GM21786 (cell line): ENCODE data around the gene C21orf91.

Experiments used
- ATAC-seq: cut with Tn5 transposase; IDR thresholded peaks from one replicate; pipeline ENCODE4 v1.9.1; 2021; ENCODE audit not compliant: unreplicated experiment

Gene C21orf91

GRCh38 chr21:17819114-17819876 is at the start of gene C21orf91:
Gene C21orf91 (minus strand): TSS chr21:17819356. CDS start chr21:17818318, 1,038 bp downstream.
- peak; percentile 84 for ATAC-seq

GRCh38 chr21:17866590-17866989 is 47.4 kb upstream of the C21orf91 start:
- ATAC-seq, result no peak

- ATAC-seq, result no peak
Measured at GRCh38 chr21:17859661-17860060, 40.5 kb upstream of the C21orf91 start.

- no peak for ATAC-seq
Measured at GRCh38 chr21:17858747-17859146, 39.6 kb upstream of the C21orf91 start.

GRCh38 chr21:17854745-17855144 is 35.6 kb upstream of the C21orf91 start:
- ATAC-seq, result no peak

GRCh38 chr21:17853393-17854275 is 34.5 kb upstream of the C21orf91 start:
- no peak for ATAC-seq

- ATAC-seq, result peak; percentile 92
Measured at GRCh38 chr21:17848228-17848627, 29.1 kb upstream of the C21orf91 start.

GRCh38 chr21:17841103-17841502 is 21.9 kb upstream of the C21orf91 start:
- ATAC-seq, result no peak

- peak; percentile 64 for ATAC-seq
Measured at GRCh38 chr21:17834639-17835354, 15.6 kb upstream of the C21orf91 start.

GRCh38 chr21:17829472-17829871 is 10.3 kb upstream of the C21orf91 start:
- ATAC-seq, result no peak

GRCh38 chr21:17828223-17828622 is 9.1 kb upstream of the C21orf91 start:
- no peak for ATAC-seq

- ATAC-seq, result no peak
Measured at GRCh38 chr21:17823846-17824245, 4.7 kb upstream of the C21orf91 start.

GRCh38 chr21:17821121-17821520 is 2.0 kb upstream of the C21orf91 start:
- ATAC-seq, result no peak

GRCh38 chr21:17819877-17820229 is 697 bp upstream of the C21orf91 start:
- ATAC-seq, result peak; percentile 67

GRCh38 chr21:17818186-17819113 is 706 bp downstream of the C21orf91 start:
- ATAC-seq, result peak; percentile 12

GRCh38 chr21:17813353-17813752 is 5.8 kb downstream of the C21orf91 start:
- ATAC-seq, result no peak

GRCh38 chr21:17805966-17806365 is 13.2 kb downstream of the C21orf91 start:
- ATAC-seq, result no peak

- ATAC-seq, result no peak
Measured at GRCh38 chr21:17803536-17803935, 15.6 kb downstream of the C21orf91 start.

- no peak for ATAC-seq
Measured at GRCh38 chr21:17802572-17802971, 16.6 kb downstream of the C21orf91 start.

GRCh38 chr21:17799414-17800164 is 19.6 kb downstream of the C21orf91 start:
- no peak for ATAC-seq
